ENCODE measurements around the gene PRR23C.

Gene PRR23C

GRCh38 chr3:139005356-139005993 is 39.2 kb downstream of the PRR23C start:
- H3K27ac ChIP-seq = no peak overlapping the region
- no peak for DNase-seq (ENCODE audit: low read depth, low spot score)

GRCh38 chr3:138995706-138996105 is 49.0 kb downstream of the PRR23C start:
- H3K27ac ChIP-seq = no peak overlapping the region

More at GRCh38 chr3:138995706-138996105, 49.0 kb downstream of the PRR23C start:
- no peak for DNase-seq (ENCODE audit: low read depth, low spot score)
